ENCODE measurements around the gene CLASP1.
"Not testable (repeated sequence)": the region's sequence is repeated elsewhere in the genome, so short reads cannot be mapped to it uniquely, and the experiment has no call there.

CLASP1 gene

GRCh38 chr2:121492409-121492808 is 156.9 kb downstream of the CLASP1 start:
- H3K4me3 Mint-ChIP-seq, result no peak overlapping the region
- no peaks in the 10 kb centered on the region for H3K27me3 Mint-ChIP-seq
- intact Hi-C loops (cut with micrococcal nuclease), result no loop called here
- H3K36me3 Mint-ChIP-seq (ENCODE audit: low read depth), result peaks cover 23% of the 10 kb centered on the region
- no peak overlapping the region for H3K27ac Mint-ChIP-seq
- no peaks in the 10 kb centered on the region for H3K9me3 Mint-ChIP-seq
- H3K4me1 Mint-ChIP-seq (ENCODE audit: low read depth), result peaks cover 12% of the 10 kb centered on the region

- no peak overlapping the region for H3K27ac Mint-ChIP-seq
- H3K4me3 Mint-ChIP-seq, result no peak overlapping the region
- H3K36me3 Mint-ChIP-seq (ENCODE audit: low read depth), result peaks cover 14% of the 10 kb centered on the region
- intact Hi-C loops (cut with micrococcal nuclease), result no loop called here
- H3K4me1 Mint-ChIP-seq (ENCODE audit: low read depth), result peaks cover 12% of the 10 kb centered on the region
- no peaks in the 10 kb centered on the region for H3K9me3 Mint-ChIP-seq
- no peaks in the 10 kb centered on the region for H3K27me3 Mint-ChIP-seq
Observed at GRCh38 chr2:121491518-121491917, 157.7 kb downstream of the CLASP1 start.

GRCh38 chr2:121490584-121491133 is 158.6 kb downstream of the CLASP1 start:
- H3K27ac Mint-ChIP-seq, result no peak overlapping the region
- peaks cover 12% of the 10 kb centered on the region for H3K4me1 Mint-ChIP-seq (ENCODE audit: low read depth)
- no peak overlapping the region for H3K4me3 Mint-ChIP-seq
- H3K9me3 Mint-ChIP-seq, result no peaks in the 10 kb centered on the region
- no peaks in the 10 kb centered on the region for H3K27me3 Mint-ChIP-seq
- intact Hi-C loops (cut with micrococcal nuclease), result no loop called here
- peaks cover 13% of the 10 kb centered on the region for H3K36me3 Mint-ChIP-seq (ENCODE audit: low read depth)

- intact Hi-C loops (cut with micrococcal nuclease), result no loop called here
- H3K4me1 Mint-ChIP-seq (ENCODE audit: low read depth), result peaks cover 14% of the 10 kb centered on the region
- H3K4me3 Mint-ChIP-seq, result no peak overlapping the region
- H3K36me3 Mint-ChIP-seq (ENCODE audit: low read depth), result peaks cover 13% of the 10 kb centered on the region
- no peak overlapping the region for H3K27ac Mint-ChIP-seq
- no peaks in the 10 kb centered on the region for H3K9me3 Mint-ChIP-seq
- no peaks in the 10 kb centered on the region for H3K27me3 Mint-ChIP-seq
Observed at GRCh38 chr2:121489911-121490583, 159.2 kb downstream of the CLASP1 start.

GRCh38 chr2:121489284-121489683 is 160.0 kb downstream of the CLASP1 start:
- intact Hi-C loops (cut with micrococcal nuclease), result no loop called here
- H3K36me3 Mint-ChIP-seq (ENCODE audit: low read depth), result peaks cover 11% of the 10 kb centered on the region

GRCh38 chr2:121486191-121486790 is 163.0 kb downstream of the CLASP1 start:
- no peaks in the 10 kb centered on the region for H3K9me3 Mint-ChIP-seq
- H3K27me3 Mint-ChIP-seq, result no peaks in the 10 kb centered on the region
- peaks cover 16% of the 10 kb centered on the region for H3K36me3 Mint-ChIP-seq (ENCODE audit: low read depth)
- no peak overlapping the region for H3K4me3 Mint-ChIP-seq
- intact Hi-C loops (cut with micrococcal nuclease), result no loop called here
- H3K4me1 Mint-ChIP-seq (ENCODE audit: low read depth), result peaks cover 14% of the 10 kb centered on the region
- H3K27ac Mint-ChIP-seq, result no peak overlapping the region

More at GRCh38 chr2:121489284-121489683, 160.0 kb downstream of the CLASP1 start:
- no peak overlapping the region for H3K27ac Mint-ChIP-seq
- H3K27me3 Mint-ChIP-seq, result no peaks in the 10 kb centered on the region
- peaks cover 20% of the 10 kb centered on the region for H3K4me1 Mint-ChIP-seq (ENCODE audit: low read depth)
- no peaks in the 10 kb centered on the region for H3K9me3 Mint-ChIP-seq
- no peak overlapping the region for H3K4me3 Mint-ChIP-seq

GRCh38 chr2:121485039-121485438 is 164.2 kb downstream of the CLASP1 start:
- H3K27me3 Mint-ChIP-seq, result no peaks in the 10 kb centered on the region

GRCh38 chr2:121483846-121484245 is 165.4 kb downstream of the CLASP1 start:
- Mint-ChIP-seq H3K36me3 (ENCODE audit: low read depth) (peaks cover 29% of the 10 kb centered on the region), H3K4me1 (ENCODE audit: low read depth) (peaks cover 14% of the 10 kb centered on the region), H3K27me3 (no peaks in the 10 kb centered on the region), H3K27ac (no peak overlapping the region), H3K4me3 (no peak overlapping the region), H3K9me3 (no peaks in the 10 kb centered on the region)
- intact Hi-C loops (cut with micrococcal nuclease), result no loop called here

More at GRCh38 chr2:121485039-121485438, 164.2 kb downstream of the CLASP1 start:
- intact Hi-C loops (cut with micrococcal nuclease), result no loop called here
- H3K27ac Mint-ChIP-seq, result no peak overlapping the region
- H3K9me3 Mint-ChIP-seq, result no peaks in the 10 kb centered on the region
- no peak overlapping the region for H3K4me3 Mint-ChIP-seq
- H3K36me3 Mint-ChIP-seq (ENCODE audit: low read depth), result peaks cover 25% of the 10 kb centered on the region
- H3K4me1 Mint-ChIP-seq (ENCODE audit: low read depth), result peaks cover 14% of the 10 kb centered on the region

- Mint-ChIP-seq H3K36me3 (ENCODE audit: low read depth) (peaks cover 29% of the 10 kb centered on the region), H3K9me3 (no peaks in the 10 kb centered on the region), H3K27me3 (no peaks in the 10 kb centered on the region), H3K27ac (no peak overlapping the region), H3K4me1 (ENCODE audit: low read depth) (peaks cover 14% of the 10 kb centered on the region), H3K4me3 (no peak overlapping the region)
- intact Hi-C loops (cut with micrococcal nuclease), result no loop called here
Observed at GRCh38 chr2:121483021-121483420, 166.2 kb downstream of the CLASP1 start.

GRCh38 chr2:121480826-121481225 is 168.4 kb downstream of the CLASP1 start:
- Mint-ChIP-seq H3K27me3 (no peaks in the 10 kb centered on the region), H3K9me3 (no peaks in the 10 kb centered on the region), H3K36me3 (ENCODE audit: low read depth) (peaks cover 29% of the 10 kb centered on the region), H3K4me3 (no peak overlapping the region), H3K27ac (no peak overlapping the region), H3K4me1 (ENCODE audit: low read depth) (peaks cover 26% of the 10 kb centered on the region)
- intact Hi-C loops (cut with micrococcal nuclease), result no loop called here

GRCh38 chr2:121479882-121480522 is 169.3 kb downstream of the CLASP1 start:
- peaks cover 26% of the 10 kb centered on the region for H3K4me1 Mint-ChIP-seq (ENCODE audit: low read depth)
- no peak overlapping the region for H3K27ac Mint-ChIP-seq
- H3K27me3 Mint-ChIP-seq, result no peaks in the 10 kb centered on the region
- intact Hi-C loops (cut with micrococcal nuclease), result no loop called here
- H3K9me3 Mint-ChIP-seq, result no peaks in the 10 kb centered on the region
- no peak overlapping the region for H3K4me3 Mint-ChIP-seq
- H3K36me3 Mint-ChIP-seq (ENCODE audit: low read depth), result peaks cover 29% of the 10 kb centered on the region

- peaks cover 23% of the 10 kb centered on the region for H3K4me1 Mint-ChIP-seq (ENCODE audit: low read depth)
- no peaks in the 10 kb centered on the region for H3K27me3 Mint-ChIP-seq
- H3K4me3 Mint-ChIP-seq, result no peak overlapping the region
- no peak overlapping the region for H3K27ac Mint-ChIP-seq
- no peaks in the 10 kb centered on the region for H3K9me3 Mint-ChIP-seq
- peaks cover 29% of the 10 kb centered on the region for H3K36me3 Mint-ChIP-seq (ENCODE audit: low read depth)
- intact Hi-C loops (cut with micrococcal nuclease), result no loop called here
Observed at GRCh38 chr2:121478996-121479745, 170.1 kb downstream of the CLASP1 start.

- H3K27me3 Mint-ChIP-seq; H3K9me3 Mint-ChIP-seq; intact Hi-C loops (cut with micrococcal nuclease); H3K4me3 Mint-ChIP-seq; H3K27ac Mint-ChIP-seq: not testable (repeated sequence)
- peaks cover 22% of the 10 kb centered on the region for H3K4me1 Mint-ChIP-seq (ENCODE audit: low read depth)
- peaks cover 29% of the 10 kb centered on the region for H3K36me3 Mint-ChIP-seq (ENCODE audit: low read depth)
Observed at GRCh38 chr2:121478358-121478995, 170.8 kb downstream of the CLASP1 start.

All from dendritic cell treated with granulocyte-macrophage colony-stimulating factor and Interleukin-4, amounts not matched to agents 40 ng/mL and 50 ng/mL, for 4 days (primary cell).